GM23248 (cell line): ENCODE results near the gene DOK7.

Experiments used
- EZH2 ChIP-seq: fragments of 200-600 bp; sonication (generic); IDR thresholded peaks from 2 replicates; pipeline ENCODE4 v1.6.1; 2018; ENCODE audit warnings: antibody characterized with exemption, mild to moderate bottlenecking; ENCODE audit not compliant: insufficient read depth, poor library complexity, severe bottlenecking
- EZH2phosphoT487 ChIP-seq: fragments of 200-600 bp; sonication (generic); IDR thresholded peaks from 2 replicates; pipeline ENCODE4 v1.6.1; 2018; ENCODE audit warnings: antibody characterized with exemption, moderate library complexity, mild to moderate bottlenecking, low read depth; ENCODE audit not compliant: insufficient read depth

DNA sequence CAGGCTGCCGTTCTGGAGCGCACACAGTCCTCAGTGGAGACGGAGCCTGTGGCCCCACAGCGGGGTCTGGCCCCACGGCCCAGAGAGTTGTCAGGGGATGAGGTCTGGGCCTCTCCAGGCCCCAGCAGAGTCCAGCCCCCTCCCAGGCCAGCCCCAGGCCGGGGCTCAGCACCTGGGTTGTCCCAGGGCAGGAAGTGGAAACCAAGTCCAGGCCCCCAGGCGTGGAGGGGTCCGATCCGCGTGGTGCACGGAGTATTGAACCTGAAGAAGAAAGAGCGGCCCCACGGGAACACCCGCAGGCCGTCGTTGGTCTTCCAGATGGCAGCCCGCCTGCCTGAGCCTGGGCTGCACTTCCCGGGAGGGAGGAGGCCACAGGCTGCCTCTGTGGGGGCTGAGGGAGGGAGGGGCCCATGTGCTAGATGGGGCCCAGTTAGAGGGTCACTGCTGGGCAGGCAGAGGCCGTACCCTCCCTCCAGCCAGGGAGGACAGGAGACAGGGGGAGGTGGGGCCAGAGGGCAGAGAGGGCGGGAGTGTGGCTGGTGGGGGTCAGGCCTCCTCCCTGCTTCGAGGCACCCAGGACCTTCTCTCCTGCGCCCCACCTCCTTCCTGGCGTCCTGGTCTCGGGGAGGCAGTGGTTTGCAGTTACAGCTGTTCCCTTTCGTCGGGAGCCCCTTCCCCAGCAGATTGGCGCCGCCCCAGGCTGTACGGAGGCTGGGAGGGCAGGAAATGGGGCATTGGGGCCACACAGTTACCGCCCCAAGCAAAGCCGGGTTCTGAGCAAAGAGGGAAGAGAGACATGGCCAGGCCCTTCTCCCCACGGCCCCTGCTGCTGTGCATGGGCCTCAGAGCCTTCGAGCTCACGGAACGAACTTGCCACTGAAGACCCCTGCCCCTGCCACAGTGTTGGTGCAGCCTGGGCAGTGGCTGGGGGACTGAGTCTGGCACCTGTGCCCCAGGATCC, 13.3 kb upstream of the DOK7 start:
- TF ChIP-seq EZH2 (no peak), EZH2phosphoT487 (no peak)
